ENCODE data around the gene H19. TPM values are rescaled to one million over a fixed set of nuclear protein-coding genes. Genes with fewer than 3 reads are reported as not detected.

H19 gene
- total RNA-seq, 1 donor from 2014 or later: 130 TPM

GRCh38 chr11:1983601-1983961 is 14.1 kb downstream of the H19 start:
- DNase-seq (ENCODE audit: low spot score): no peak

- DNase-seq (ENCODE audit: low spot score): no peak
Observed at GRCh38 chr11:1982873-1983600, 14.6 kb downstream of the H19 start.

GRCh38 chr11:1979607-1980006 is 18.0 kb downstream of the H19 start:
- DNase-seq (ENCODE audit: low spot score): no peak

GRCh38 chr11:1978720-1979473 is 18.7 kb downstream of the H19 start:
- no peak for DNase-seq (ENCODE audit: low spot score)

- DNase-seq (ENCODE audit: low spot score): no peak
Observed at GRCh38 chr11:1975185-1975584, 22.5 kb downstream of the H19 start.

GRCh38 chr11:1970956-1971355 is 26.7 kb downstream of the H19 start:
- DNase-seq (ENCODE audit: low spot score): no peak

GRCh38 chr11:1969776-1970175 is 27.9 kb downstream of the H19 start:
- DNase-seq (ENCODE audit: low spot score): no peak

- no peak for DNase-seq (ENCODE audit: low spot score)
Observed at GRCh38 chr11:1969035-1969434, 28.6 kb downstream of the H19 start.

GRCh38 chr11:1968454-1969002 is 29.1 kb downstream of the H19 start:
- DNase-seq (ENCODE audit: low spot score): no peak

GRCh38 chr11:1967641-1968225 is 29.9 kb downstream of the H19 start:
- no peak for DNase-seq (ENCODE audit: low spot score)

GRCh38 chr11:1966531-1966930 is 31.1 kb downstream of the H19 start:
- no peak for DNase-seq (ENCODE audit: low spot score)

- DNase-seq (ENCODE audit: low spot score): no peak
Observed at GRCh38 chr11:1964955-1965354, 32.7 kb downstream of the H19 start.

- no peak for DNase-seq (ENCODE audit: low spot score)
Observed at GRCh38 chr11:1964348-1964747, 33.3 kb downstream of the H19 start.

- no peak for DNase-seq (ENCODE audit: low spot score)
Observed at GRCh38 chr11:1963864-1964263, 33.8 kb downstream of the H19 start.

GRCh38 chr11:1959786-1960185 is 37.9 kb downstream of the H19 start:
- DNase-seq (ENCODE audit: low spot score): no peak

- no peak for DNase-seq (ENCODE audit: low spot score)
Observed at GRCh38 chr11:1958367-1958766, 39.3 kb downstream of the H19 start.

- no peak for DNase-seq (ENCODE audit: low spot score)
Observed at GRCh38 chr11:1953489-1954266, 44.0 kb downstream of the H19 start.

GRCh38 chr11:1952806-1953482 is 44.7 kb downstream of the H19 start:
- DNase-seq (ENCODE audit: low spot score): no peak

GRCh38 chr11:1949922-1950321 is 47.7 kb downstream of the H19 start:
- no peak for DNase-seq (ENCODE audit: low spot score)

- DNase-seq (ENCODE audit: low spot score): no peak
Observed at GRCh38 chr11:1949302-1949701, 48.3 kb downstream of the H19 start.

GRCh38 chr11:1948389-1948788 is 49.3 kb downstream of the H19 start:
- DNase-seq (ENCODE audit: low spot score): no peak
